ENCODE measurements around the gene MLST8. TPM values are rescaled to one million over a fixed set of nuclear protein-coding genes. Genes with fewer than 3 reads are reported as not detected.

MLST8 gene
- total RNA-seq, 1 donor from 2014 or later, result 56.4 TPM

DNA sequence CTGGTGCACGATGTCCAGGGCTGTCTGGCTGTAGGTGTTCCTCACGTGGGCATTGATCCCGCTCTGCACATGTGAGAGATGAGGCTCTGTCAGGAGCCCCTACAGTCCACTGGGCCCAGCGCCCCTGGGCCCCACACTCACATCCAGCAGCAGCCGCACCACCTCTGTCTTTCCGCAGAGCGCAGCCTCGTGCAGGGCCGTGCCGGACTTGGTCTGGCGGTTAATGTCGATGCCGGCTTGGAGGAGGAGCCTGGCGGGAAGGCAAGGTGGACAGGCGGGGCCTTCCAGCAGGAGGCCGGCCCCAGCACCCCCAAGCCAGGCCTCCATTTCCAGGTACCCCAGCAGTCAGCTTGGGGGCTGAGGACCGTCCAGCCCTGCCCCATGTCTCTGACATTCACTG lies 18.0 kb upstream of the MLST8 start:
- Mint-ChIP-seq H3K4me3 (ENCODE audit: low read depth) (no peak overlapping the region), H3K9me3 (no peaks in the 10 kb centered on the region), H3K27ac (no peak overlapping the region), H3K4me1 (ENCODE audit: low read depth) (no peaks in the 10 kb centered on the region), H3K36me3 (ENCODE audit: low read depth) (no peaks in the 10 kb centered on the region), H3K27me3 (ENCODE audit: low read depth) (no peaks in the 10 kb centered on the region)
- DNase-seq (ENCODE audit: low spot score), result no peak
- intact Hi-C loops (cut with micrococcal nuclease), result no loop called here

DNA sequence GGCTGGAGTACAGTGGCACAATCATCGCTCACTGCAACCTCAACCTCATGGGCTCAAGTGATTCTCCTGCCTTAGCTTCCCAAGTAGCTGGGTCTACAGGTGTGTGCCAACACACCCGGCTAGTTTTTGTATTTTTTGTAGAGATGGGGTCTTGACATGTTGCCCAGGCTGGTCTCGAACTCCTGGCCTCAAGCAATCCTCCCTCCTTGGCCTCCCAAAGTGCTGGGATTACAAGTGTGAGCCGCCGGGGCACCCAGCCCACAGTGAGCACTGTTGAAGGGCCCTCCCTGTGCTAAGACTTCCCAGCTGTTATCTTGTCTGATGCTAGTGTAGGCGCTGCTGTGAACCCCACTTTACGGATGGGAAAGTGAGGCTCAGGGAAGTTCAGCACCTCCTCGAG lies 16.9 kb upstream of the MLST8 start:
- H3K4me1 Mint-ChIP-seq (ENCODE audit: low read depth), result no peaks in the 10 kb centered on the region
- H3K27me3 Mint-ChIP-seq (ENCODE audit: low read depth), result peaks cover 2% of the 10 kb centered on the region
- no peak overlapping the region for H3K4me3 Mint-ChIP-seq (ENCODE audit: low read depth)
- intact Hi-C loops (cut with micrococcal nuclease), result no loop called here
- H3K27ac Mint-ChIP-seq, result no peak overlapping the region
- no peaks in the 10 kb centered on the region for H3K9me3 Mint-ChIP-seq
- H3K36me3 Mint-ChIP-seq (ENCODE audit: low read depth), result no peaks in the 10 kb centered on the region
- DNase-seq (ENCODE audit: low spot score), result no peak

DNA sequence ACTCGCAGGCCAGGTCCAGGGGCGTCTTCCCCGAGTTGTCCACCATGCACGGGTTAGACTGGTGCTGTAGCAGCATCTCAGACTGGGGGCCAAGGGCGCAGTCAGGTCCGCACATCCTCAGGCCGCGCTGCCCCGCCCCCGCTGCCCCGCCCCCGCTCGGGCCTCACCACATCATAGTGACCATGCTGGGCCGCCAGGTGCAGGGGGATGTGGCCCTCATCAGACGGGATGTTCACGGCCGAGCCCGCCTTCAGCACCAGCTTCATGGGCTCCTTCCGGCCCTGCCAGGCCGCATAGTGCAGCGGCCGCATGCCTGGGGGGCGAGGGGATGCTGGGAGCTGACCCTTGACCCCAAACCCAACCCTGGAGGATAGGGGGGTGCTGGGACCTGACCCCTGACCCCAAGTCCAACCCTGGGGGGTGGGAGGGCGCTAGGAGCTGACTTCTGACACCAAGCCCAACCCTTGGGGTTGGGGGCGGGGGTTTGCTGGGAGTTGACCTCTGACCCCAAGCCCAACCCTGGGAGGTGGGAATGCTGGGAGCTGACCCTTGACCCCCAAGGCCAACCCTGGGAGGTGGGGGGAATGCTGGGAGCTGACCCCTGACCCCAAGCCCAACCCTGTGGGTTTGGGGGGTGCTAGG lies 15.9 kb upstream of the MLST8 start:
- Mint-ChIP-seq H3K27ac (no peak overlapping the region), H3K4me1 (ENCODE audit: low read depth) (no peaks in the 10 kb centered on the region), H3K27me3 (ENCODE audit: low read depth) (peaks cover 5% of the 10 kb centered on the region), H3K4me3 (ENCODE audit: low read depth) (no peak overlapping the region), H3K36me3 (ENCODE audit: low read depth) (no peaks in the 10 kb centered on the region), H3K9me3 (no peaks in the 10 kb centered on the region)
- no peak for DNase-seq (ENCODE audit: low spot score)
- intact Hi-C loops (cut with micrococcal nuclease), result no loop called here

DNA sequence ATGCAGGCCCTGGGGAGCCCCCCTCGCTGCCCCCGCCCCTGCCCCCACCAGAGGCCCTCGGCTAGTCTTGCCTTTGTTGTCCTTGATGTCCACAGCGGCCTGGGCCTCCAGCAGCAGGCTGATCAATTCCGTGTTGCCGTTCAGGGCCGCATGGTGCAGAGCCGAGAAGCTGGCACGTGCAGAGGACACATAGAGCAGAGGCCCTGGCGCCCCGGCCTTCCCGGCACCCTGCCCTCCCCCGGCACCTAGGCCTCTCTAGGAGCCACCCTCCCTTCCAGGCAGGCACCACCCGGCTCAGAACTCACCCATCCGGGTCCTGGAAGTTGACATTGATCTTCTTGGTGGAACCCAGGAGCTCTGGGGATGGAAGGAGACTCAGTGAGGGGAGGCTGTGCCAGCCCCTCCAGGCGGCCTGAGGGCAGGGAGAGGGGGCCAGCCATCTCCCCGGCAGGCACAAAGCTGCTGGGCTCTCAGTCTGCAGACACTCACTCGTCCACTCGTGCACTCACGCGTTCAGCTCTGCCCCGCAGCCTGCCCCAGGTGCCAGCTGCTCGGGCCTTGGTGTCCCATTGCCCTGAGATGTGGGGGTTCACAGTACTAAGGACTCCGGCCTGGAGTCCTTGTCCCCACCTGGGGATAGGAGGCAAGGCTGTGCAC lies 15.1 kb upstream of the MLST8 start:
- intact Hi-C loops (cut with micrococcal nuclease), result no loop called here
- H3K27me3 Mint-ChIP-seq (ENCODE audit: low read depth), result peaks cover 10% of the 10 kb centered on the region
- H3K9me3 Mint-ChIP-seq, result no peaks in the 10 kb centered on the region
- H3K36me3 Mint-ChIP-seq (ENCODE audit: low read depth), result no peaks in the 10 kb centered on the region
- H3K4me3 Mint-ChIP-seq (ENCODE audit: low read depth), result no peak overlapping the region
- no peaks in the 10 kb centered on the region for H3K4me1 Mint-ChIP-seq (ENCODE audit: low read depth)
- DNase-seq (ENCODE audit: low spot score), result no peak
- H3K27ac Mint-ChIP-seq, result no peak overlapping the region

DNA sequence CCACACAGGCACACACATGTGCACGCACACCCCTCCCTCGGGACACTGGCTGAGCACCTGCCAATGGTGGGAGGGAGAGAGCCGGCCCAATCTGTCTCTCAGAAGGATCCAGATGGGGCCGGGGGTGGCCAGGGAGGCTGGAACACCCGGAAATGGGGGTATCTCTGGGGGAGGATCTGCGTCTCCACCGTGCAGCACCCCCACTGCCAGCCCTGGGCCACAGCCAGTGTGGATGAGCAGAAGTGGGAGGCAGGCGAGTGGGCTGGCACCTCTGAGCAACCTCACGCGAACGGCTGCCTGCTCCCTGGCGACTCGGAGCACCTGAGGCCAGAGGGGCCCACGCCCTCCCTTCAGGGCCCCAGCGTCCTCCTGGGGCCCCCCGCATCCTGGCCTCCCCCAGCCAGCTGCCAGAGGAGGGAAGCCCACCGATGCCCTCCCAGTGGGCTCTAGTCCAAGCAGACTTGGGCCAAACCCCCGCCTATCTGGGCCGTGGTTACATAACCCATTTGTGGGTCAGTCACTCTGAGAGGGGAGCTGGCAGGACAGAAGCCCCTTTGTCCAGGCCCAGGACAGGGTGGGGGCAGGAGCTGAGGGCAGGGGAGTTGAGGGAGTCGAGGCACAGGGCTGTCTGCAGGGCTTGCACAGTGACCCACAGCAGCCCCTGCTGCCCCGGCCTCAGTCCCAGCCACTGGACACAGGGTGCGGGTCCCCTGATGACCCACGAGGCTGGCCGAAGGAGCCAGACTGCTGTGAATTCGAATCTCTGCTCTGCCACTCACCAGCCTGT lies 14.4 kb upstream of the MLST8 start:
- Mint-ChIP-seq H3K4me3 (ENCODE audit: low read depth) (no peak overlapping the region), H3K9me3 (no peaks in the 10 kb centered on the region), H3K27ac (no peak overlapping the region), H3K4me1 (ENCODE audit: low read depth) (no peaks in the 10 kb centered on the region), H3K36me3 (ENCODE audit: low read depth) (no peaks in the 10 kb centered on the region), H3K27me3 (ENCODE audit: low read depth) (peaks cover 12% of the 10 kb centered on the region)
- intact Hi-C loops (cut with micrococcal nuclease), result no loop called here
- no peak for DNase-seq (ENCODE audit: low spot score)

DNA sequence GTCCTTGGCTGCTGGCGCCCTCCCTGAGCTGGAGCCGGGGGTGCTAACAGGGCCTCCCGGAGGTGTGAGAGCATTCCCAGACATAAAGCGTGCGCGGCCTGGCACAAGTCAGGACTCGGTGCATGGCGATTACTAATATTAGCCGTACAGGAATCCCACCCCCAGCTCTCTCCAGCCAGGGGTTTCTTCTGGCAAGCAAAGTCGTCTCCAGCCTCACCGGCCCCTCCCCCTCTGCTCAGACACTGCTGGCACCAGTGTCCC lies 13.9 kb upstream of the MLST8 start:
- Mint-ChIP-seq H3K9me3 (no peaks in the 10 kb centered on the region), H3K4me3 (ENCODE audit: low read depth) (no peak overlapping the region), H3K4me1 (ENCODE audit: low read depth) (no peaks in the 10 kb centered on the region), H3K27ac (no peak overlapping the region), H3K27me3 (ENCODE audit: low read depth) (peaks cover 12% of the 10 kb centered on the region), H3K36me3 (ENCODE audit: low read depth) (no peaks in the 10 kb centered on the region)
- no peak for DNase-seq (ENCODE audit: low spot score)
- intact Hi-C loops (cut with micrococcal nuclease), result no loop called here

DNA sequence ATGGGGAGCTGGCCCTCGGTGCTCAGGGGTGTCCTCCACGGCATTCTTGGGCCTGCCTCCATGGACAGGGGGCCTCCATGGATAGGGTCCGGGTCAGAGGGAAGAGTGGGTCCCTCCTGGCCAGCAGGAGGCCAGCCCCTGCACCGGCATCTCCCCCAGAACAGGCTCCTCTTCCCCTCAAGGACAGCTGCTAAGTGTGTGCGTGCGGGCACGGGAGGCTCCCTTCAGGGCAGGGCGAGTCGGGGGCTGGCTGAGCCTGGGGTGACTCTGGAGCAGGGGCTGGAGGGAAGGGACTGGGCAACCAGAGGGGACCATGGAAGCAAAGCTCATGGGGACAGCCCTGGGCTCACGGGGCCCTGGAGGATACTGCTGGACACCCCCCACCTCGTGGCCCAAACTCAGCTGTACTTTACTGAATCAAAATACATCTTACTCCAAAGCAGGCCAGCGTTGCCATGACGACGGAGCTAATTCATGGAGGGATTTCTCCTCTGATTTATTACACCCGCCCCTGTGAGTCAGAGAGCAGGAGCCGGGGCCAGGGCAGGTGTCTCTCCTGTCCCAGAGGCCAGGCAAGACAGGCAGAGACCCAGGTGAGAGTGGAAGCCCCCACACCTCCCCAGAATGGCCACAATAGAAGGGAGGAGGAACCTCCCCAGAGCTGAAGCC lies 11.0 kb upstream of the MLST8 start:
- no peak for DNase-seq (ENCODE audit: low spot score)
- Mint-ChIP-seq H3K4me3 (ENCODE audit: low read depth) (no peak overlapping the region), H3K27me3 (ENCODE audit: low read depth) (peaks cover 34% of the 10 kb centered on the region), H3K9me3 (no peaks in the 10 kb centered on the region), H3K4me1 (ENCODE audit: low read depth) (no peaks in the 10 kb centered on the region), H3K36me3 (ENCODE audit: low read depth) (no peaks in the 10 kb centered on the region), H3K27ac (no peak overlapping the region)
- intact Hi-C loops (cut with micrococcal nuclease), result no loop called here

DNA sequence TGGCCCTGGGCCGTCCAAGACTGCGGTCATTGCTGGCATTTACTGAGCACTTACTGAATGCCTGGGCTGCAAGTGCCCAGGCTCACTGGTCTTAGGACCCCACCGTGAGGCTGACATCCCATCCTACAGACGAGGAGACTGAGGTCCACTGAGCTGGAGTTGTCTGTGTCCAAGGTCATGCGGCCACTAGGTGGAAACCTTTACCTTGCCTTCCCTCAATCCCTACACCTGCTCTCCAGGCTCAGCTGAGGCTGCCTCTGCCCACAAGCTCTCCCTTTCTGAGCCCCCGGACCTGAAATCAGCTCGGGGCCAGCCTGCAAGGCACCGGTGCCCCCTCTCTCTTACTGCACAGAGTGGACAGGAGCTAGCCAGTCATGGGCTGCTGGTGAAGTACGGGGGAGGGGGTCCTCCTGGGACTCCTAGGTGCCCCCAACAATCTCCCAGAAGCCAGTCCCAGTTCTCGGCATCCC lies 10.4 kb upstream of the MLST8 start:
- DNase-seq (ENCODE audit: low spot score), result peak; percentile 45
- no peak overlapping the region for H3K4me3 Mint-ChIP-seq (ENCODE audit: low read depth)
- H3K36me3 Mint-ChIP-seq (ENCODE audit: low read depth), result no peaks in the 10 kb centered on the region
- no peaks in the 10 kb centered on the region for H3K9me3 Mint-ChIP-seq
- intact Hi-C loops (cut with micrococcal nuclease), result no loop called here
- peaks cover 35% of the 10 kb centered on the region for H3K27me3 Mint-ChIP-seq (ENCODE audit: low read depth)
- no peaks in the 10 kb centered on the region for H3K4me1 Mint-ChIP-seq (ENCODE audit: low read depth)
- H3K27ac Mint-ChIP-seq, result no peak overlapping the region

DNA sequence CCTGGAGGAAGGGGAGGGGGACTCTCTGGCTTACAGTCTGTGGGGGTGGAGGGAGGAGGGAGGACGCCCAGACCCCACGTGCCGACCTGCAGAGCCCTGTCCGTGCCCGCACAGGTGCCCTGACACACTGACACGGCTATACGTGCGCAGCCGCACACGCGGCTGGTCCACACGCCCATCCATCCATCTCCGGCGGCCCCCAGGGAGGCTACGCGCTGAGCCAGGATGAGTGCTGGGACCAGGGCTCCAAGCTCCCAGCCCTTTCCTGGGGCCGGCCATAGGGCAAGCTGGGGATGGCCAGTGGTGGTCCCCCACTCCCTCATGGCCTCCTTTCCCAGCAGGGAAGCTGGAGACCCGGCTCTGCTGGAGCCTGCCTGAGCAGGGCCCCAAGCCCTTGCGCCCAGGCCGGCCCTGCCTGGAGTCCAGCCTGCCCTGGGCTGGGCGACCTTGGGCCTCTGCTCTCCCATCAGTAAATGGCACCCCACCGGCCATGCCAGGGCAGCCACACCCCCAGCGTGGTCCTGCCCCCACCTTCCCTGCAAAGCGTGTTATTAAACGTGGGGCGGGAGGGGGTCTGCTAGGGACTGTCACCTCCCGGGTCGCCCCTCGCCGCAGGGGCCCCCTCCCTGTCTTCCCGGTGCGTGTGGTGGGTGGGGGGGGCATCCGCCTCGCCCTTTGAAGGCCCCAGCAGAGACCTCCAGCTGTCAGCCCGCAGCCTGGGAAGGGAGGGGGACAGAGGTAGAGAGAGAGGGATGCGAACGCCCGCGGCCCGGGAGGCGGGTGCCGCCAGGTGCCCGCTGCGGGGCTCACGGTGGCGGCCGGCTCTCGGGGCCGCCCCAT lies 9.7 kb upstream of the MLST8 start:
- no peaks in the 10 kb centered on the region for H3K4me1 Mint-ChIP-seq (ENCODE audit: low read depth)
- intact Hi-C loops (cut with micrococcal nuclease), result no loop called here
- no peak for DNase-seq (ENCODE audit: low spot score)
- peaks cover 41% of the 10 kb centered on the region for H3K27me3 Mint-ChIP-seq (ENCODE audit: low read depth)
- no peaks in the 10 kb centered on the region for H3K36me3 Mint-ChIP-seq (ENCODE audit: low read depth)
- peak overlapping the region; percentile 17 for H3K4me3 Mint-ChIP-seq (ENCODE audit: low read depth)
- no peaks in the 10 kb centered on the region for H3K9me3 Mint-ChIP-seq
- no peak overlapping the region for H3K27ac Mint-ChIP-seq

DNA sequence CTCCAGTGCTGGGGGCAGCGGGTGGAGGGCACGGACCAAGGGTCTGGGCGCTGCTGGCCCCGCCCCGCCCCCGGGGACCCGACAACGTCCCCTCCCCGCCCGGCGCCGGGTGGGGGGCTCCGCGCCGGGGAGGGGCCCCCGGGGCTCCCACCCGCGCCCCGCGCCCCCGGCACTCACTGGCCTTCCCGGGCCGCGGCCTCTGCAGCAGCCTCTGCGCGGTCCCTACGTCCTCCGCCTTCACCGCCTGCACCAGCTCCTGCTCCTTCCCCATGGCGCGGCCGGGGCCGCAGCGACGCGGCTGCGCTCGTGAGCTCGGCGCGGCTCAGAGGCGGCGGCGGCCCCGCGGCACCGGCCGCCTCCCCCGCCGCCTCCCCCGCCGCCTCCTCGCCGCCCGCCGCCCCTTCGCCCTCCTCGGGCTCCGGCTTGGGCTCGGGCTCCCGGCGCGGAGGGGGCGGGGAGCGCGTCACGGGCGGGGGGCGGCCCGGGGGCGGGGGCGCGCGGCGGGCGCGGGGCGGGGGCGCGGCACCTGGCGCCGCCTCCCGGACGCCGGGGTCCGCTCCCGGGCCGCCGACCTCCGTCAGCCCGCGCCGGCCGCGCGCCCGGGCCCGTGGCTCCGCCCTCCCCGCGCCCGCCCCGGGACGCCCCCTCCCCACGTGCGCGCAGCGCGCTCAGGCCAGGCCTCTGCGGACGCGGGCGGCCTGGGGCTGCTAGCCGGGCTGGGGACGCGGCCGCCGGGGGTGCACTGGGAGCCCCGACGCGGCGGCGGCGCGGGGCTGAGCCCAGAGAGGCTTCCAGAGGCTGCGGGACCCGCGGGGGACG lies 8.9 kb upstream of the MLST8 start, which contains the start of gene CASKIN1:
Gene CASKIN1 (minus strand): TSS at position 444 of the 819 bp plus-strand sequence. CDS start 173 bp downstream, at position 271.
- DNase-seq (ENCODE audit: low spot score), result no peak
- H3K4me1 Mint-ChIP-seq (ENCODE audit: low read depth), result no peaks in the 10 kb centered on the region
- H3K27ac Mint-ChIP-seq, result no peak within 1 kb of the TSS
- H3K4me3 Mint-ChIP-seq (ENCODE audit: low read depth), result peak within 1 kb of the TSS; percentile 47
- H3K27me3 Mint-ChIP-seq (ENCODE audit: low read depth), result peaks cover 41% of the 10 kb centered on the region
- no peaks in the 10 kb centered on the region for H3K9me3 Mint-ChIP-seq
- H3K36me3 Mint-ChIP-seq (ENCODE audit: low read depth), result no peaks in the 10 kb centered on the region
- intact Hi-C loops (cut with micrococcal nuclease), result no loop called here

DNA sequence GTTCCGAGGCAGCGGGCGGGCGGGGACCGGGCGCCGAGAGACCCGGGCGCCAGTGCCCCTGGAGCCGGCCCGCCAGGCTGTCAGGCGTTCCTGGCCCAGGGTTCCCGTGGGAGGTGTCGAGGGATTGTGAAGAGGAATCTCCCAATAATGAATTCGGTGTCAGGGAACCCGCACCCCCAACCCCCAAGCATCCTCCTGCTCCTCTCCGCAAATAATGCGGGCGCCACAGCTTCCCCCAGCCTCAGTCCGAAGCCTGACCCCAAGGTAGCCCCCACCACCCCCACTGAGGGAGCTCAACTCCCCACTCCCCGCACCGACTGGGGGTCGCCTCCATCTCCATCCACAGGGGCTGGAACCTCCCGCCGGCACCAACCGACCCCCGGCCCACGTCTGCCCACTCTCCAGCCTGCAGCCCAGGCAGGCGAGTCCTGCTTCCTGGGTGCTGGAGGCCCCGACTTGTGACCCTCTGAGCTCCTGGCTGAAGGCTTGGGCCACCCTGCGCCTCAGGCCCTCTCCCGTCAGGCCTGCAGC lies 8.2 kb upstream of the MLST8 start:
- Mint-ChIP-seq H3K9me3 (no peaks in the 10 kb centered on the region), H3K36me3 (ENCODE audit: low read depth) (no peaks in the 10 kb centered on the region), H3K4me3 (ENCODE audit: low read depth) (peak overlapping the region; percentile 47), H3K27ac (no peak overlapping the region), H3K4me1 (ENCODE audit: low read depth) (no peaks in the 10 kb centered on the region), H3K27me3 (ENCODE audit: low read depth) (peaks cover 47% of the 10 kb centered on the region)
- intact Hi-C loops (cut with micrococcal nuclease), result no loop called here
- no peak for DNase-seq (ENCODE audit: low spot score)

Data from activated T-helper 2 cell treated with anti-CD3 and anti-CD28 coated beads, Interferon-gamma antibody, Interleukin-2, Interleukin-4, amounts not matched to agents 10 μg/mL and 5 μg/mL and 100 μg/mL, durations not matched to agents 14 hours and 24 hours and 36 hours (primary cell).